OCI-LY7 (cell line): Measurements from ENCODE around the gene MSRB1. TPM values are rescaled to one million over a fixed set of nuclear protein-coding genes. Genes with fewer than 3 reads are reported as not detected.

ENCODE experiments used
- BruUV-seq: library from RNA; stranded (reverse); fragments of 400-500 nt; replicated peaks from 2 replicates; lab custom pipeline; 2021; lab: Mats Ljungman, UMichigan
- CTCF ChIA-PET: fragments of 300-600 bp; sonication (Branson Sonifier 250); formaldehyde crosslinking; loops from one replicate; lab custom pipeline; 2022; ENCODE audit warnings: antibody characterized with exemption; ENCODE audit not compliant: unreplicated experiment; lab: Charles Lee
- POLR2A ChIA-PET: fragments of 300-600 bp; sonication (Branson Sonifier 250); formaldehyde crosslinking; loops from one replicate; lab custom pipeline; 2022; ENCODE audit warnings: antibody characterized with exemption; lab: Charles Lee
- DNase-seq: peaks from one replicate; pipeline ENCODE4 v3.0.0-alpha.2; 2015; ENCODE audit warnings: low spot score
- H2AFZ ChIP-seq: fragments of 200-600 bp; sonication (generic), shearing (Covaris generic); 2 replicates; pipeline ENCODE4 v1.6.1; 2014; ENCODE audit warnings: mild to moderate bottlenecking, antibody characterized with exemption, low read length, moderate library complexity
- H3K27ac ChIP-seq: fragments of 200-600 bp; sonication (generic); 2 replicates; pipeline ENCODE4 v1.5.1; 2014; ENCODE audit warnings: mixed run types, low read depth, mild to moderate bottlenecking, moderate library complexity, low read length, inconsistent platforms; ENCODE audit not compliant: poor library complexity, severe bottlenecking
- H3K36me3 ChIP-seq: fragments of 200-600 bp; sonication (generic); 2 replicates; pipeline ENCODE4 v1.6.1; 2014; ENCODE audit warnings: mild to moderate bottlenecking, antibody characterized with exemption, low read length, moderate library complexity, mixed read lengths; ENCODE audit not compliant: insufficient read depth
- H3K4me1 ChIP-seq: fragments of 200-600 bp; sonication (generic); 2 replicates; pipeline ENCODE4 v1.5.1; 2014; ENCODE audit warnings: mild to moderate bottlenecking, low read length; ENCODE audit not compliant: insufficient read depth, poor library complexity, severe bottlenecking
- H3K4me2 ChIP-seq: fragments of 200-600 bp; sonication (generic); 2 replicates; pipeline ENCODE4 v1.6.1; 2014; ENCODE audit warnings: mild to moderate bottlenecking, low read length
- H3K4me3 ChIP-seq: fragments of 200-600 bp; sonication (generic); 2 replicates; pipeline ENCODE4 v1.5.1; 2014; ENCODE audit warnings: mild to moderate bottlenecking, low read depth, low read length; ENCODE audit not compliant: poor library complexity, severe bottlenecking
- H3K79me2 ChIP-seq: fragments of 200-600 bp; sonication (generic); 2 replicates; pipeline ENCODE4 v1.6.1; 2016; ENCODE audit warnings: low read depth, mild to moderate bottlenecking, low read length, moderate library complexity, mixed read lengths; ENCODE audit not compliant: insufficient read depth
- H3K9me2 ChIP-seq: fragments of 200-600 bp; sonication (generic); 2 replicates; pipeline ENCODE4 v1.6.1; 2016; ENCODE audit warnings: mild to moderate bottlenecking, low read length, mixed read lengths; ENCODE audit not compliant: insufficient read depth
- H3K9me3 ChIP-seq: fragments of 200-600 bp; sonication (generic); 2 replicates; pipeline ENCODE4 v1.6.1; 2014; ENCODE audit warnings: mild to moderate bottlenecking, mixed run types, low read length, mixed read lengths
- H4K20me1 ChIP-seq: fragments of 200-600 bp; sonication (generic); 2 replicates; pipeline ENCODE4 v1.6.1; 2014; ENCODE audit warnings: mild to moderate bottlenecking, antibody characterized with exemption, low read length, moderate library complexity, mixed read lengths; ENCODE audit not compliant: insufficient read depth
- EZH2phosphoT487 ChIP-seq: fragments of 200-600 bp; sonication (generic); IDR thresholded peaks from 2 replicates; pipeline ENCODE4 v1.6.1; 2018; ENCODE audit warnings: low read depth, borderline replicate concordance, mild to moderate bottlenecking, mixed run types, antibody characterized with exemption, low read length, moderate library complexity, mixed read lengths
- intact Hi-C: fragments of 100-400 bp; cut with micrococcal nuclease; formaldehyde crosslinking; loops from one replicate; pipeline ENCODE4 v1.10.0; 2022; ENCODE audit not compliant: unreplicated experiment
- total RNA-seq, 2 experiments: library from RNA; depleted of rRNA in 1 of 2; stranded (reverse); fragments of >200 nt in 1 of 2; shearing (Covaris generic) in 1 of 2; gene quantifications; 2 replicates each; pipeline ENCODE4 v1.2.3, GENCODE V29; 2014 to 2022
- TF ChIP-seq, protein P1 (sequence below): fragments of 200-600 bp; sonication (generic); conservative IDR thresholded peaks from 2 replicates; pipeline ENCODE4 v1.5.1; 2014; ENCODE audit warnings: mild to moderate bottlenecking, antibody characterized with exemption, low read length, moderate library complexity, mixed read lengths

MSRB1 gene
- total RNA-seq, 2 experiments from 2014 or later, result 9.0 to 17.6 TPM

DNA sequence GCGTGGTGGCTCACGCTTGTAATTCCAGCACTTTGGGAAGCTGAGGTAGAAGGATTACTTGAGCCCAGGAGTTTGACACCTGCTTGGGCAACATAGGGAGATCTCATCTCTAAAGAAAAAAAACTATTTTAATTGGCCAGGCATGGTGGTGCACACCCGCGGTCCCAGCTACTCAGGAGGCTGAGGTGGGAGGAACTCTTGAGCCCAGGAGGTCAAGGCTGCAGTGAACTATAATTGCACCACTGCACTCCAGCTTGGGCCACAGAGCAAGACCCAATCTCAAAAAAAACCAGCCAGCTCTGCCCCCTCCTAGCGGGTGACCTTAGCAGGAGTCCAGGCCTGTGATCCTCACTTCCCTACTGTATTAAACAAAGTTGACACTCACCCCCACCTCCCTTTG lies 18.9 kb downstream of the MSRB1 start:
- Histone ChIP-seq H3K36me3 (no peaks in the 10 kb centered on the region), H3K4me3 (no peak overlapping the region), H3K27ac (no peak overlapping the region), H3K4me2 (no peak overlapping the region), H3K4me1 (peaks cover 2% of the 10 kb centered on the region), H3K9me2 (no peaks in the 10 kb centered on the region), H2AFZ (no peak overlapping the region), H3K79me2 (no peaks in the 10 kb centered on the region), H4K20me1 (no peaks in the 10 kb centered on the region), H3K9me3 (no peaks in the 10 kb centered on the region)
- BruUV-seq, result no TSS peak
- intact Hi-C loops, result no loop called here
- TF ChIP-seq, protein P1, sequence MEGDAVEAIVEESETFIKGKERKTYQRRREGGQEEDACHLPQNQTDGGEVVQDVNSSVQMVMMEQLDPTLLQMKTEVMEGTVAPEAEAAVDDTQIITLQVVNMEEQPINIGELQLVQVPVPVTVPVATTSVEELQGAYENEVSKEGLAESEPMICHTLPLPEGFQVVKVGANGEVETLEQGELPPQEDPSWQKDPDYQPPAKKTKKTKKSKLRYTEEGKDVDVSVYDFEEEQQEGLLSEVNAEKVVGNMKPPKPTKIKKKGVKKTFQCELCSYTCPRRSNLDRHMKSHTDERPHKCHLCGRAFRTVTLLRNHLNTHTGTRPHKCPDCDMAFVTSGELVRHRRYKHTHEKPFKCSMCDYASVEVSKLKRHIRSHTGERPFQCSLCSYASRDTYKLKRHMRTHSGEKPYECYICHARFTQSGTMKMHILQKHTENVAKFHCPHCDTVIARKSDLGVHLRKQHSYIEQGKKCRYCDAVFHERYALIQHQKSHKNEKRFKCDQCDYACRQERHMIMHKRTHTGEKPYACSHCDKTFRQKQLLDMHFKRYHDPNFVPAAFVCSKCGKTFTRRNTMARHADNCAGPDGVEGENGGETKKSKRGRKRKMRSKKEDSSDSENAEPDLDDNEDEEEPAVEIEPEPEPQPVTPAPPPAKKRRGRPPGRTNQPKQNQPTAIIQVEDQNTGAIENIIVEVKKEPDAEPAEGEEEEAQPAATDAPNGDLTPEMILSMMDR, result no peak
- DNase-seq, result no peak
- ChIA-PET CTCF (no interaction called here), POLR2A (no interaction called here)

DNA sequence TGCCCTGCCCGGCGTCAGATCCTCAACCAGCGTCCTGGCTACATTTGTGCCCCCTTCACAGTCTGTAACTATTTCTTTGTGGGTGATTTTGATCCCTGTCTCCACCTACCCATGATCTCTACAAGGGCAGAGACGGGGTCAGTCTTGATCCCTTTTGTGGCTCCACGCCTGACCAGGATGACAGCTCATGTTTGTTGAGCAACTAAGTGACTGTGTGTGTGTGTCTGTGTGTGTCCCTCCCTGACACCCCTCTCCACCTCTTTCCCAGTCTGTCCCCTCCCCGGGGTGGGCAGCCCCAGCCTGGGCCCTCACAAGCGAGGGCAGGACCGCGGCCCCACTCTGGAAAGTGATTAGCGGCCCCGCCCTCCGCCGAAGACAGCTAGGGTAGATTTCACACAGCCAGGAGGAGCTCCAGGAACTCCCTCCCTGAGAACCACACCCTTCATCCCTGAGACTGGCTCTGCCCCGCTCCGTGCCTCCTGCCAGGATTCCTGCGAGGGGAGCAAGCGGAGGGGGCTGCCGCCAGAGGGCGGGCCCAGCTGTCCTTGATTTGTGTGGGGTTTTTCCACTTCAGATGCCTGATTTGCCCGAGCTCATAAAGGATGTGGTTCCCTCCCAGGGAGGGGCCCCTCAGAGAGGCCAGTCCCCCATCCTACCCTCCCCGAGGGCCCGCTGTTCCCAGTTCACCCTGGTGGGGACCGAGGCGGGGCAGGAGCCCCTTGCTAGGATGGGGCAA lies 19.5 kb downstream of the MSRB1 start:
- H3K4me3 ChIP-seq, result no peak overlapping the region
- ChIA-PET CTCF (no interaction called here), POLR2A (no interaction called here)
- intact Hi-C loops, result no loop called here
- no peaks in the 10 kb centered on the region for H3K79me2 ChIP-seq
- H3K4me1 ChIP-seq, result peaks cover 2% of the 10 kb centered on the region
- H3K27ac ChIP-seq, result no peak overlapping the region
- no TSS peak for BruUV-seq
- H4K20me1 ChIP-seq, result no peaks in the 10 kb centered on the region
- TF ChIP-seq, protein P1, result peak; percentile 32; the same call in 1 of the 2 replicates
- no peak for TF ChIP-seq EZH2phosphoT487
- no peak overlapping the region for H3K4me2 ChIP-seq
- H2AFZ ChIP-seq, result no peak overlapping the region
- no peaks in the 10 kb centered on the region for H3K36me3 ChIP-seq
- no peaks in the 10 kb centered on the region for H3K9me2 ChIP-seq
- DNase-seq, result no peak
- H3K9me3 ChIP-seq, result no peaks in the 10 kb centered on the region

DNA sequence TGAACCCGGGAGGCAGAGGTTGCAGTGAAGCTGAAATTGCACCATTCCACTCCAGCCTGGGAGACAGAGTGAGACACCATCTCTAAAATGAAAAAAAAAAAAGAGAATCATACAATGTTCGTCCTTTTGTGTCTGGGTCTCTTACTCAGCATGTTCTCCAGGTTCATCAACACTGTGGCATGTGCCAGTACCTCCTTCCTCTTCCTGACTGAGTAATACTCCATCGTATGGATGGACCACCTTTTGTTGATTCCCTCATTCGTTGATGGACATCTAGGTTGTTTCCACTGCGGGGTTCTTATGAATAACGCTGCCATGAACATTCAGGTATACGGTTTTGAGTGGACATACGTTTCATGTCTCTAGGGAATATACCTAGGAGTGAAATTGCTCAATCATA lies 20.6 kb downstream of the MSRB1 start:
- DNase-seq, result no peak
- POLR2A ChIA-PET, result no interaction called here
- BruUV-seq, result no TSS peak

More for the DNA sequence above, 20.6 kb downstream of the MSRB1 start:
- H3K9me2 ChIP-seq, result no peaks in the 10 kb centered on the region
- H3K36me3 ChIP-seq, result no peaks in the 10 kb centered on the region
- no peaks in the 10 kb centered on the region for H4K20me1 ChIP-seq
- no peak overlapping the region for H3K27ac ChIP-seq
- peaks cover 2% of the 10 kb centered on the region for H3K4me1 ChIP-seq
- H3K9me3 ChIP-seq, result no peaks in the 10 kb centered on the region
- no peak overlapping the region for H2AFZ ChIP-seq
- TF ChIP-seq, protein P1, result no peak
- no peak for TF ChIP-seq EZH2phosphoT487
- CTCF ChIA-PET, result no interaction called here
- intact Hi-C loops, result no loop called here
- no peak overlapping the region for H3K4me3 ChIP-seq
- no peak overlapping the region for H3K4me2 ChIP-seq
- no peaks in the 10 kb centered on the region for H3K79me2 ChIP-seq
